IMR-90 (cell line): ENCODE measurements around the gene THAP6. TPM values are rescaled to one million over a fixed set of nuclear protein-coding genes. Genes with fewer than 3 reads are reported as not detected.

Source experiments
- ATAC-seq: fragments of 200-7000 bp; cut with Tn5 transposase; 2 replicates; pipeline ENCODE4 v1.9.1; 2020; ENCODE audit warnings: low read depth, mild to moderate bottlenecking, moderate library complexity
- BruUV-seq: library from RNA; stranded (reverse); fragments of 400-500 nt; replicated peaks from 2 replicates; lab custom pipeline; 2021; lab: Mats Ljungman, UMichigan
- CTCF ChIA-PET: fragments of 300-600 bp; formaldehyde crosslinking; extraction: SDS; loops from one replicate; lab custom pipeline; 2021; ENCODE audit warnings: antibody characterized with exemption; lab: Yijun Ruan, JAX
- POLR2A ChIA-PET: fragments of 300-600 bp; sonication (Branson Sonifier 250); formaldehyde crosslinking; loops from one replicate; lab custom pipeline; 2022; ENCODE audit warnings: antibody characterized with exemption; ENCODE audit not compliant: unreplicated experiment; lab: Charles Lee
- DNase-seq: peaks from one replicate; pipeline ENCODE4 v3.0.0; 2013
- H2AFZ ChIP-seq: replicated peaks from 2 replicates; pipeline ENCODE3; 2013; ENCODE audit warnings: low read length, mild to moderate bottlenecking; ENCODE audit not compliant: poor library complexity
- H2AK5ac ChIP-seq: 2 replicates; pipeline ENCODE4 v1.6.1; 2013; ENCODE audit warnings: low read depth, low read length, inconsistent platforms
- H2AK9ac ChIP-seq: replicated peaks from 2 replicates; pipeline ENCODE3; 2013; ENCODE audit warnings: mild to moderate bottlenecking, low read depth, low read length, moderate library complexity; ENCODE audit not compliant: poor library complexity
- H2BK120ac ChIP-seq: 2 replicates; pipeline ENCODE4 v1.6.1; 2013; ENCODE audit warnings: low read depth, low read length, inconsistent platforms
- H2BK15ac ChIP-seq: 3 replicates; pipeline ENCODE4 v1.6.1; 2013; ENCODE audit warnings: low read depth, low read length, inconsistent platforms
- H2BK20ac ChIP-seq: 2 replicates; pipeline ENCODE4 v1.6.1; 2013; ENCODE audit warnings: low read depth, mild to moderate bottlenecking, inconsistent platforms, low read length, moderate library complexity
- H2BK5ac ChIP-seq: 2 replicates; pipeline ENCODE4 v1.6.1; 2013; ENCODE audit warnings: mild to moderate bottlenecking, low read depth, low read length, inconsistent platforms; ENCODE audit not compliant: poor library complexity, severe bottlenecking
- H3K14ac ChIP-seq: replicated peaks from 2 replicates; pipeline ENCODE4 v1.6.1; 2013; ENCODE audit warnings: low read depth, low read length, inconsistent platforms
- H3K18ac ChIP-seq: 2 replicates; pipeline ENCODE4 v1.6.1; 2013; ENCODE audit warnings: low read depth, low read length, control low read depth
- H3K23ac ChIP-seq: 2 replicates; pipeline ENCODE4 v1.6.1; 2013; ENCODE audit warnings: low read depth, low read length, inconsistent platforms
- H3K27ac ChIP-seq: 2 replicates; pipeline ENCODE4 v1.5.1; 2013; ENCODE audit warnings: mild to moderate bottlenecking, control low read depth, low read length; ENCODE audit not compliant: insufficient read depth
- H3K27me3 ChIP-seq: 2 replicates; pipeline ENCODE4 v1.6.1; 2013; ENCODE audit warnings: low read length; ENCODE audit not compliant: control insufficient read depth, insufficient read depth
- H3K36me3 ChIP-seq: 2 replicates; pipeline ENCODE4 v1.6.1; 2013; ENCODE audit warnings: low read length, mixed read lengths; ENCODE audit not compliant: control insufficient read depth, insufficient read depth
- H3K4ac ChIP-seq: 2 replicates; pipeline ENCODE4 v1.6.1; 2013; ENCODE audit warnings: low read depth, low read length, inconsistent platforms
- H3K4me1 ChIP-seq: 2 replicates; pipeline ENCODE4 v1.6.1; 2013; ENCODE audit warnings: low read length, mixed read lengths; ENCODE audit not compliant: control insufficient read depth, insufficient read depth
- H3K4me2 ChIP-seq: 2 replicates; pipeline ENCODE4 v1.6.1; 2013; ENCODE audit warnings: low read depth, mild to moderate bottlenecking, control low read depth, low read length, moderate library complexity
- H3K4me3 ChIP-seq: 2 replicates; pipeline ENCODE4 v1.5.1; 2013; ENCODE audit warnings: low read depth, mild to moderate bottlenecking, control low read depth, low read length, moderate library complexity; ENCODE audit not compliant: insufficient read depth
- H3K56ac ChIP-seq: 2 replicates; pipeline ENCODE4 v1.6.1; 2013; ENCODE audit warnings: low read length, inconsistent platforms; ENCODE audit not compliant: insufficient read depth; ENCODE audit errors: extremely low read depth
- H3K79me1 ChIP-seq, 2 experiments: 2 replicates each; pipeline ENCODE4 v1.6.1; 2013; ENCODE audit warnings: low read length in 2 of 2, inconsistent platforms in 1 of 2, low read depth in 1 of 2
- H3K9ac ChIP-seq: 2 replicates; pipeline ENCODE4 v1.6.1; 2013; ENCODE audit warnings: low read depth, low read length, control low read depth
- H3K9me1 ChIP-seq: 2 replicates; pipeline ENCODE4 v1.6.1; 2013; ENCODE audit warnings: low read length, inconsistent platforms; ENCODE audit not compliant: insufficient read depth
- H3K9me3 ChIP-seq: 2 replicates; pipeline ENCODE4 v1.6.1; 2013; ENCODE audit warnings: low read length; ENCODE audit not compliant: control insufficient read depth, insufficient read depth
- H4K20me1 ChIP-seq: 2 replicates; pipeline ENCODE4 v1.6.1; 2013; ENCODE audit warnings: low read length, inconsistent platforms; ENCODE audit not compliant: insufficient read depth
- H4K5ac ChIP-seq: 2 replicates; pipeline ENCODE4 v1.6.1; 2013; ENCODE audit warnings: mild to moderate bottlenecking, low read depth, low read length, control low read depth
- H4K8ac ChIP-seq, 2 experiments: 2 replicates each; pipeline ENCODE4 v1.6.1; 2013; ENCODE audit warnings: low read depth in 2 of 2, low read length in 2 of 2, control low read depth in 1 of 2, inconsistent platforms in 1 of 2
- H4K91ac ChIP-seq: 2 replicates; pipeline ENCODE4 v1.6.1; 2013; ENCODE audit warnings: low read depth, low read length, inconsistent platforms; ENCODE audit not compliant: insufficient read depth
- BHLHE40 ChIP-seq: fragments of 150-350 bp; IDR thresholded peaks from 2 replicates; pipeline ENCODE4 v1.6.1; 2016; ENCODE audit warnings: mild to moderate bottlenecking, low read depth, low read length
- CEBPB ChIP-seq: IDR thresholded peaks from 2 replicates; pipeline ENCODE4 v1.6.1; 2012; ENCODE audit warnings: low read depth, low read length, improper control_type of control experiment
- CTCF ChIP-seq: conservative IDR thresholded peaks from 2 replicates; pipeline ENCODE4 v1.5.1; 2012; ENCODE audit warnings: mild to moderate bottlenecking, low read depth, low read length, improper control_type of control experiment
- ELK1 ChIP-seq: fragments of 150-350 bp; IDR thresholded peaks from 2 replicates; pipeline ENCODE4 v1.6.1; 2016; ENCODE audit warnings: low read depth, mild to moderate bottlenecking, low read length, moderate library complexity, borderline replicate concordance
- MXI1 ChIP-seq: IDR thresholded peaks from 2 replicates; pipeline ENCODE4 v1.6.1; 2012; ENCODE audit warnings: low read depth, mild to moderate bottlenecking, low read length, moderate library complexity, borderline replicate concordance
- NFE2L2 ChIP-seq: fragments of 150-350 bp; IDR thresholded peaks from 2 replicates; pipeline ENCODE4 v1.6.1; 2016; ENCODE audit warnings: low read depth, mild to moderate bottlenecking, low read length
- POLR2A ChIP-seq: IDR thresholded peaks from 2 replicates; pipeline ENCODE4 v1.6.1; 2012; ENCODE audit warnings: mild to moderate bottlenecking, low read depth, low read length
- RAD21 ChIP-seq: IDR thresholded peaks from 2 replicates; pipeline ENCODE4 v1.6.1; 2012; ENCODE audit warnings: low read length, improper control_type of control experiment
- RCOR1 ChIP-seq: IDR thresholded peaks from 2 replicates; pipeline ENCODE4 v1.6.1; 2012; ENCODE audit warnings: mild to moderate bottlenecking, low read length, improper control_type of control experiment; ENCODE audit not compliant: insufficient replicate concordance
- RFX5 ChIP-seq: IDR thresholded peaks from 2 replicates; pipeline ENCODE4 v1.8.0; 2012; ENCODE audit warnings: low read depth, mild to moderate bottlenecking, low read length, moderate library complexity
- SMC3 ChIP-seq: fragments of 150-350 bp; IDR thresholded peaks from 2 replicates; pipeline ENCODE4 v1.6.1; 2016; ENCODE audit warnings: low read depth, mild to moderate bottlenecking, antibody characterized with exemption, low read length, moderate library complexity
- USF2 ChIP-seq: fragments of 150-350 bp; IDR thresholded peaks from 2 replicates; pipeline ENCODE4 v1.6.1; 2017; ENCODE audit warnings: mild to moderate bottlenecking, antibody characterized with exemption, low read length, low read depth
- WGBS, 2 experiments: methylation state at CpG; one replicate each; pipeline versions ENCODE4 v1.1.5 to v1.1.7; 2013; ENCODE audit warnings: missing lambda C conversion rate in 2 of 2; ENCODE audit not compliant: insufficient read length in 1 of 2; ENCODE audit errors: extremely low coverage in 2 of 2; 5-methylcytosine and 5-hydroxymethylcytosine counted together
- dilution Hi-C: fragments of 300-500 bp; cut with HindIII; formaldehyde crosslinking; loops from one replicate; pipeline ENCODE4 v1.14.3; 2018; ENCODE audit warnings: low sequenced_read_pairs; ENCODE audit not compliant: unreplicated experiment
- in situ Hi-C: fragments of 300-500 bp; cut with MboI; formaldehyde crosslinking; loops from 3 replicates; pipeline ENCODE4 v1.14.3; 2019; ENCODE audit warnings: low sequenced_read_pairs, inconsistent platforms, mixed read lengths
- intact Hi-C: fragments of 100-400 bp; cut with micrococcal nuclease; formaldehyde crosslinking; loops from 2 replicates; pipeline ENCODE4 v1.10.0; 2022
- polyA plus RNA-seq, 3 experiments: library from polyadenylated mRNA; depleted of rRNA; stranded (reverse); fragments of >200 nt; gene quantifications; 2 replicates each; pipeline ENCODE4 v1.2.3, GENCODE V29; 2012; ENCODE audit warnings: low replicate concordance in 1 of 3
- total RNA-seq: library from RNA; depleted of rRNA; stranded (reverse); fragments of >200 nt; gene quantifications from 2 replicates; pipeline ENCODE4 v1.2.3, GENCODE V29; 2012

THAP6 gene
- total and polyA plus RNA-seq, 2 of the 4 experiments (the other 2 are of a cell fraction): 6.3 to 7.0 TPM

GRCh38 chr4:75555294-75556164 lies 41.3 kb downstream of the THAP6 start, which contains the start of gene ODAPH (continued):
- TF ChIP-seq BHLHE40: no peak

- Histone ChIP-seq H2BK20ac (no peak overlapping the region), H2BK5ac (no peak overlapping the region), H4K91ac (no peak overlapping the region), H3K4me3 (no peak overlapping the region), H3K56ac (no peak overlapping the region), H2BK15ac (no peak overlapping the region), H3K23ac (no peak overlapping the region), H3K27ac (no peak overlapping the region), H3K79me1 (no peaks in the 10 kb centered on the region), H4K5ac (no peak overlapping the region), H3K36me3 (no peaks in the 10 kb centered on the region), H3K4me1 (no peaks in the 10 kb centered on the region), H3K9me1 (no peaks in the 10 kb centered on the region), H2AFZ (no peak overlapping the region), H3K9ac (no peak overlapping the region), H3K18ac (no peak overlapping the region), H2BK120ac (no peak overlapping the region), H2AK9ac (no peak overlapping the region), H2AK5ac (no peak overlapping the region), H3K9me3 (no peaks in the 10 kb centered on the region), H3K4me2 (no peak overlapping the region), H3K27me3 (peaks cover 15% of the 10 kb centered on the region), H4K20me1 (no peaks in the 10 kb centered on the region), H4K8ac (no peak overlapping the region), H3K14ac (no peak overlapping the region), H3K4ac (no peak overlapping the region)
- no peak for ATAC-seq
- no TSS peak for BruUV-seq
- 78% methylated on average over 5 of the region's 8 CpGs; no CpG with 5 or more reads in 1 of the 2 experiments for WGBS, 2 experiments
- POLR2A ChIA-PET: no interaction called here
- TF ChIP-seq ELK1 (no peak), USF2 (no peak), RFX5 (no peak), MXI1 (no peak), POLR2A (no peak), RCOR1 (no peak), NFE2L2 (no peak), SMC3 (no peak), CEBPB (no peak), RAD21 (no peak), CTCF (no peak)
- no peak for DNase-seq
- in situ Hi-C loops (no loop called here), dilution Hi-C loops (no loop called here), intact Hi-C loops (no loop called here)
- CTCF ChIA-PET: no interaction called here
Observed at GRCh38 chr4:75557696-75558095, 43.4 kb downstream of the THAP6 start.
